Rectal smooth muscle tissue (tissue), 1 donor: ENCODE measurements around the gene RASSF10.

Experiments used
- H3K27ac ChIP-seq: one replicate; pipeline ENCODE4 v1.7.0; 2013; ENCODE audit warnings: low read depth, low read length, inconsistent platforms
- H3K27me3 ChIP-seq: one replicate; pipeline ENCODE4 v1.7.0; 2013; ENCODE audit warnings: low read length; ENCODE audit not compliant: control insufficient read depth, insufficient read depth
- H3K36me3 ChIP-seq: one replicate; pipeline ENCODE4 v1.7.0; 2013; ENCODE audit warnings: low read length; ENCODE audit not compliant: control insufficient read depth, insufficient read depth
- H3K4me1 ChIP-seq: one replicate; pipeline ENCODE4 v1.7.0; 2013; ENCODE audit warnings: low read length; ENCODE audit not compliant: control insufficient read depth, insufficient read depth
- H3K4me3 ChIP-seq: one replicate; pipeline ENCODE4 v1.7.0; 2013; ENCODE audit warnings: low read length
- H3K9ac ChIP-seq: one replicate; pipeline ENCODE4 v1.7.0; 2013; ENCODE audit warnings: low read length

Gene RASSF10

GRCh38 chr11:12998336-12998735 lies 10.8 kb upstream of the RASSF10 start:
- H3K4me3 ChIP-seq, result no peak overlapping the region
- no peaks in the 10 kb centered on the region for H3K4me1 ChIP-seq
- no peaks in the 10 kb centered on the region for H3K27me3 ChIP-seq
- H3K36me3 ChIP-seq, result no peaks in the 10 kb centered on the region
- H3K9ac ChIP-seq, result no peak overlapping the region
- no peak overlapping the region for H3K27ac ChIP-seq

GRCh38 chr11:12999597-12999996 lies 9.5 kb upstream of the RASSF10 start:
- Histone ChIP-seq H3K36me3 (no peaks in the 10 kb centered on the region), H3K9ac (no peak overlapping the region), H3K27ac (no peak overlapping the region), H3K4me1 (no peaks in the 10 kb centered on the region), H3K4me3 (no peak overlapping the region), H3K27me3 (no peaks in the 10 kb centered on the region)

- H3K27me3 ChIP-seq, result no peaks in the 10 kb centered on the region
- no peaks in the 10 kb centered on the region for H3K36me3 ChIP-seq
- no peak overlapping the region for H3K9ac ChIP-seq
- H3K4me3 ChIP-seq, result no peak overlapping the region
- no peaks in the 10 kb centered on the region for H3K4me1 ChIP-seq
- H3K27ac ChIP-seq, result no peak overlapping the region
Measured at GRCh38 chr11:13000116-13000515, 9.0 kb upstream of the RASSF10 start.

DNA sequence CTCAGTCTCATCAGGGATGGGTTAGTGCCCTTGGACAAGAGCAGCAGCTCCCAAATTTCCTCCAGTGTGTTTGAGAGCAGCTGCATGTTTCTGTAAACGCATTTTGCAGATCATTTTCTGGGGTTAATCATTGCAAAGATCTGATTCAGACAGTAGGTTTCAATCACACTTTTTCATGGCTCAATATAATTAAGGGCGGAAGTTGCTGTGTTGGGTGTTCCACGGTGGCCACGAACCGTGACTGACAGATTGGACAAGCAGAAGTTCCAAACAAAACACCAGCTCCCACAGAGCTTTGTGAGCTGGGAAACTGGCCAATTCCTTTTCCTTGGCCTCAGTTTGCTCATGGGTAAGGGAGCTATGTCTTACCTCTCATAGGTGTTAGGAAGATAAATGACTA lies 8.4 kb upstream of the RASSF10 start:
- H3K27me3 ChIP-seq, result no peaks in the 10 kb centered on the region
- no peak overlapping the region for H3K27ac ChIP-seq
- no peak overlapping the region for H3K4me3 ChIP-seq
- no peaks in the 10 kb centered on the region for H3K4me1 ChIP-seq
- no peaks in the 10 kb centered on the region for H3K36me3 ChIP-seq
- no peak overlapping the region for H3K9ac ChIP-seq

- Histone ChIP-seq H3K9ac (no peak overlapping the region), H3K4me3 (no peak overlapping the region), H3K27ac (no peak overlapping the region), H3K4me1 (no peaks in the 10 kb centered on the region), H3K36me3 (no peaks in the 10 kb centered on the region), H3K27me3 (peaks cover 9% of the 10 kb centered on the region)
Measured at GRCh38 chr11:13003736-13004493, 5.2 kb upstream of the RASSF10 start.

DNA sequence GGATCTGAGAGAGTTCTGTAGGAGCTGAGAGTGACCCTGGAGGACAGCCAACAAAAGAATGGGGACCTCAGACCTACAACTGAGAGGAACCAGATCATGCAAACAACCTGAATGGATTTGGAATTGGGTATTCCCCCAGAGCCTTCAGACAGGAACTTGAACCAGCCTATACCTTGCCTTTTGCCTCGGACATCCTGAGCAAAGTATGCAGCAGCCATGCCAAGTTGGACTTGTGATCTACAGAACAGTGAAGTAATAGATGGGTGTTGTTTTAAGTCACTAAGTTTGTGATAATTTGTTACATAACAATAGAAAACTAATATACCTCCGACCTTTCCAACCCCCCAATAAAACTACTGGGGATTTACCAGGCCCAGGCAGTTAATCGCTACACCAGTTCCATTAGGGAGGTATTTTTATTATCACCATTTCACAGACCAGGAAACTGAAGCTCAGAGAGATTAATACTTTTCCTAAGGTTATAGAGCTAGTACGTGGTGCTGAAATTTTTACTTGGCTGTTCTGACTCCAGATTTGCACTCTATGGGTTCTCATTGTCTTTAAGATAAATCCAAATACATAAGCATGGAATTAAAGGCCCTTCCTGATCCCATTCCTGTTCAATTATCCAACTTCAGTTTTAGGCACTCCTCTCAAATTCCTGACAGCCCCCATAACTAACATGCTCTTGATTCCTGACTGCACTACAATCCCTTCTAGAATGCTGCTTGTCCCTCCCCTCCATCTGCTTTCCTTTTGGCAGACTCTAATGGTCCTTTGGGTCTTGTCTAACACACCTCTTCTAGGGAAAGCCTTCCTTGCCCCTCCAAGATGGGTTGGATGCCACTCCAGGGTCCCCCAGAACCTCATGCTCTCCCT lies 1.7 kb upstream of the RASSF10 start:
- Histone ChIP-seq H3K9ac (no peak overlapping the region), H3K4me3 (no peak overlapping the region), H3K4me1 (no peaks in the 10 kb centered on the region), H3K27ac (no peak overlapping the region), H3K27me3 (peaks cover 18% of the 10 kb centered on the region), H3K36me3 (no peaks in the 10 kb centered on the region)

DNA sequence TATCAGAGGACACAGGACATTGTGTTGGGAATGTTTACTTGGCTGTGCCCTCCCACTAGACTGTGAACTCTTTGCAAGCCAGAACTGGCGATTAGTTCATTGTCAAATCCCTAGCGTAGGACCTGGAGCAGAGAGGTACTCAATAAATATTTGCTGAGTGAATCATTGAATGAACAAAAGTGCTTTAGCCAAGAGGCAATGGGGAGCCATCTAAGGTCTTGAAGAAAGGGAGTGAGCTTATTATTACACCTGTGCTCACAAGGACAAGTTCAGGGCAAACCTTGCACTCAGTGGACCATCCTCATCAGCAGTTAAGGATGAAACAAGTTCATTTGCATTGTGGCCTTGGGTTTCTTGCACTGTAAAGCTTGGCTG lies 1.1 kb upstream of the RASSF10 start:
- Histone ChIP-seq H3K27me3 (peaks cover 19% of the 10 kb centered on the region), H3K36me3 (no peaks in the 10 kb centered on the region), H3K27ac (no peak overlapping the region), H3K4me1 (no peaks in the 10 kb centered on the region), H3K4me3 (no peak overlapping the region), H3K9ac (no peak overlapping the region)

DNA sequence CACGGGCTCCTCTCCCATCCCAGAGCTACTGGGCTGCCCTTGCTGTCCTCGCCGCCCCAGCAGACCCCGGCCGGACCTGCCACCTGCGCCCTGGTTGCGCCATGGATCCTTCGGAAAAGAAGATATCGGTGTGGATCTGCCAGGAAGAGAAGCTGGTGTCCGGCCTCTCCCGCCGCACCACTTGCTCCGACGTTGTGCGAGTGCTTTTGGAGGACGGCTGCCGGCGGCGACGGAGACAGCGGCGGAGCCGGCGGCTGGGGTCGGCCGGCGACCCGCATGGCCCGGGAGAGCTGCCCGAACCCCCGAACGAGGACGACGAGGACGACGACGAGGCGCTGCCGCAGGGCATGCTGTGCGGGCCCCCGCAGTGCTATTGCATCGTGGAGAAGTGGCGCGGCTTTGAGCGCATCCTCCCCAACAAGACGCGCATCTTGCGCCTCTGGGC lies 382 bp downstream of the RASSF10 start:
- H3K9ac ChIP-seq, result no peak overlapping the region
- H3K4me1 ChIP-seq, result no peaks in the 10 kb centered on the region
- peak overlapping the region; percentile 52 for H3K4me3 ChIP-seq
- no peak overlapping the region for H3K27ac ChIP-seq
- peaks cover 20% of the 10 kb centered on the region for H3K27me3 ChIP-seq
- H3K36me3 ChIP-seq, result no peaks in the 10 kb centered on the region

GRCh38 chr11:13009921-13010748 lies 1.0 kb downstream of the RASSF10 start:
- Histone ChIP-seq H3K4me1 (no peaks in the 10 kb centered on the region), H3K4me3 (peak overlapping the region; percentile 52), H3K36me3 (no peaks in the 10 kb centered on the region), H3K27ac (no peak overlapping the region), H3K27me3 (peaks cover 20% of the 10 kb centered on the region), H3K9ac (no peak overlapping the region)

- Histone ChIP-seq H3K27ac (no peak overlapping the region), H3K36me3 (no peaks in the 10 kb centered on the region), H3K4me1 (no peaks in the 10 kb centered on the region), H3K27me3 (peaks cover 20% of the 10 kb centered on the region), H3K9ac (no peak overlapping the region), H3K4me3 (peak overlapping the region; percentile 33)
Measured at GRCh38 chr11:13010749-13011465, 1.8 kb downstream of the RASSF10 start.

GRCh38 chr11:13011466-13012055 lies 2.4 kb downstream of the RASSF10 start:
- no peaks in the 10 kb centered on the region for H3K36me3 ChIP-seq
- H3K9ac ChIP-seq, result no peak overlapping the region
- H3K4me3 ChIP-seq, result no peak overlapping the region
- H3K27me3 ChIP-seq, result peaks cover 20% of the 10 kb centered on the region
- no peak overlapping the region for H3K27ac ChIP-seq
- no peaks in the 10 kb centered on the region for H3K4me1 ChIP-seq
